DMS114 treated with DMSO at 0.1 percent for 48 hours (cell line): Measurements from ENCODE around the gene ATXN1.
"Not testable (repeated sequence)": the region's sequence is repeated elsewhere in the genome, so short reads cannot be mapped to it uniquely, and the experiment has no call there.

Experiments
- DNase-seq: peaks from one replicate; lab custom pipeline; 2025; ENCODE audit not compliant: unreplicated experiment; lab: John Stamatoyannopoulos, UW

ATXN1 gene

GRCh38 chr6:16274885-16275589 lies 486.2 kb downstream of the ATXN1 start:
- no peak for DNase-seq

- DNase-seq = no peak
Observed at GRCh38 chr6:16274483-16274882, 486.8 kb downstream of the ATXN1 start.

DNA sequence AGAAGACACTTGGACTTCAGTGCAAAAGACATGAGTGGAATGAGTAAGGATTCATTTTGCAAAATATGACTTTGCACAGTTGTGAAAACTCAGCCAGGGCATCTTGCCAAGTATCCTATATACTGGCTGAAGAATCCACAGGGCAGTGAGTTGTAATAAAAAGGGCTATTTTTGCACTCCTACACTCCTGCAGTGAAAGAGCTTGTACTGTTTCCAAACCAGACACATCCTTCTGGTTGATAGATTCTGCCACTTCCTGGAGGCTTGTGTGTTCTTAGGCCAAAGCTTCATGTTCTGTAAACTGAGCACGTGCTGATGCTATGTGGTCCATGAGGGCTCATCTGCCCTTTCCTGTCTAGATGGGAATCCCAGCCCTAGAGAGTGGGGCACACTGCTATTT lies 488.0 kb downstream of the ATXN1 start:
- no peak for DNase-seq

- DNase-seq = no peak
Observed at GRCh38 chr6:16272201-16272600, 489.1 kb downstream of the ATXN1 start.

DNA sequence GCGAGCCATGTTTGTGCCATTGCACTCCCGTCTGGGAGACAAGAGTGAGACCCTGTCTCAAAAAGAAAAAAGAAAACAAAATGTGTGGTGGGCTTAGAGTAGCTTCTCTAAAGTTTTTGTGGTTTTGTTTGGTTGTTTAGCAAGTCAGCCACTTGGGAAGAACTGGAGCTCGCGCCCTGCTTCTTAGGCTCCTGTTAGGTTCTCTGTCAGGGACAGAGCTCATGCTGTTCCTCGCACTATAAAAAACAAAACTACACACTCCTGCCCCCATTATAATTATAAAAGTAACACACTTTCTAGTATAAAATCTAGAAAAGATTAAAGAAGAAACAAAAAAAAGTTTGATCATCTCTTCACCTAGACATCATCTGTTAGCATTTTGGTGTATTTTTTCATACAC lies 489.8 kb downstream of the ATXN1 start:
- no peak for DNase-seq

DNA sequence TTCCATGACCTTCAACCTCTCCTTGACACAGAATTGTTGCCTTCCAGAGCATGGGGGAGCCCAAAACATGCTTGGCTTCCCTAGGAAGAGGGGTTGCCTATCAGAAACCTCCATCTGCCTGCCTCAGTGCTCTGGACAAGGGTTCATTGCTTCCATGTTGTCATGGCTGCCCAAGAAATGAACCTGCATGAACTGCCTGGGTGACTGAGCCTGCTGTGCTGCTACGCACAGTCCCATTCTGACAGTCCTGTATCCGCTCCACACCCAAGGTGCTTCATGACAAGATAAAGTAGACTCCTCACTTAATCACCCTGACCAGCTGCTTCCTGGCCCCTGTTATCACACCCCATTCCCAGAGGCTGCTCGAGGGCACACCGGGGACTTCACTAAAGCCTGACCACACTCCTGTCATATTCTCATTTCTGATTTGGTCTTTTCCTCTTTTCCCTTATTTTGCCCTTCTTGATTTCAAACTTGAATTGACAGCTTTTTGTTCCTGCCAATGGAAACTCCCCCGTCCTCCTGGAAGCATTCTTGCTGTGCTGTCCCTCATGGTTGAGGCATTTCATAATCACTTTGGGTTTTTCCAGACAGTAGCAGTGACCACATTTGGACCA lies 491.0 kb downstream of the ATXN1 start:
- DNase-seq = no peak

GRCh38 chr6:16269442-16270070 lies 491.7 kb downstream of the ATXN1 start:
- not testable (repeated sequence) for DNase-seq

GRCh38 chr6:16267428-16268263 lies 493.6 kb downstream of the ATXN1 start:
- no peak for DNase-seq

DNA sequence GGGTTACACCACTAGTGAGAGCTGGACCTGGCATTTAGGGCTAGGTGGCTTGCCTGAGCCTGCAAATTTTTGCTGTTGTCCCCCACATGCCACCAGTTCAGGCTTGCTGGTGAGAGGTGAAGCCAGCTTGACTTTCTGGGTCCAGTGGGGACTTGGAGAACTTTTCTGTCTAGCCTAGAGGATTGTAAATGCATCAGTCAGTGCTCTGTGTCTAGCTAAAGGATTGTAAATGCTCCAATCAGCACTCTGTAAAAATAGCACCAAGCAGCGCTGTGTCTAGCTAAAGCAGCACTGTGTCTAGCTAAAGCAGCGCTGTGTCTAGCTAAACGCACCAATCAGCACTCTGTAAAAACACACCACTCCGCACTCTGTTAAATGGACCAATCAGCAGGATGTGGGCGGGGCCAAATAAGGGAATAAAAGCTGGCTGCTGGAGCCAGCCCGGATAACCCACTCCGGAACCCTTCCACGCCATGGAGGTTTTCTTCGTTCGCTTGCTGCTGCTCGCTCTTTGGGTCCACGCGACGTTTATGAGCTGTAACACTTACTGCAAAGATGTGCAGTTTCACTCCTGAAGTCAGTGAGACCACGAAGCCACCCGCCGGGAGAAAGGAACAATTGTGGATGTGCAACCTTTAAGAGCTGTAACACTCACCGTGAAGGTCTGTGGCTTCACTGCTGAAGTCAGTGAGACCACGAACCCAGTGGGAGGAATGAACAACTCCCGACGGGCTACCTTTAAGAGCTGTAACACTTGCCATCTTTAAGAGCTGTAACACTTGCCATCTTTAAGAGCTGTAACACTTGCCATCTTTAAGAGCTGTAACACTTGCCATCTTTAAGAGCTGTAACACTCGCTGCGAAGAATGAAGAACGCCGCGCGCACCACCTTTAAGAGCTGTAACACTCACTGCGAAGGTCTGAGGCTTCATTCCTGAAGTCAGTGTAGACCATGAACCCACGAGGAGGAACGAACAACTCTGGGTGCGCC lies 495.6 kb downstream of the ATXN1 start:
- DNase-seq = no peak

DNA sequence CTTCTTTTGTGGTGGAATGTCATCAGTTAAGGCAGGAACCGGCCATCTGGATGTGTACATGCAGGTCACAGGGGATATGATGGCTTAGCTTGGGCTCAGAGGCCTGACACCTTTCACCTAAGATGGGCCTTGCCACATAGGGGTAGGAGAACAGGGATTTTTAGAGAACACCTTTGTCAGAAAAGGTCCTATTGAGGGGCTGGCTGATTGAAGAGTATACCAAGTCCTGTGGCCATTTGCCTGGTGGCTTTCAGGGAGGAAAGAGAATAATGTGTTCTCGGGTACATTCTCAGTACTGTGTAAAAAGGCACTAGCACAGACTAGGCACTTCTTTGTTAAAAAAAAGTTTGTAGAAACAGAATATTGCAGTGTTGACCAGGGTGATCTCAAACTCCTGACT lies 496.5 kb downstream of the ATXN1 start:
- no peak for DNase-seq

DNA sequence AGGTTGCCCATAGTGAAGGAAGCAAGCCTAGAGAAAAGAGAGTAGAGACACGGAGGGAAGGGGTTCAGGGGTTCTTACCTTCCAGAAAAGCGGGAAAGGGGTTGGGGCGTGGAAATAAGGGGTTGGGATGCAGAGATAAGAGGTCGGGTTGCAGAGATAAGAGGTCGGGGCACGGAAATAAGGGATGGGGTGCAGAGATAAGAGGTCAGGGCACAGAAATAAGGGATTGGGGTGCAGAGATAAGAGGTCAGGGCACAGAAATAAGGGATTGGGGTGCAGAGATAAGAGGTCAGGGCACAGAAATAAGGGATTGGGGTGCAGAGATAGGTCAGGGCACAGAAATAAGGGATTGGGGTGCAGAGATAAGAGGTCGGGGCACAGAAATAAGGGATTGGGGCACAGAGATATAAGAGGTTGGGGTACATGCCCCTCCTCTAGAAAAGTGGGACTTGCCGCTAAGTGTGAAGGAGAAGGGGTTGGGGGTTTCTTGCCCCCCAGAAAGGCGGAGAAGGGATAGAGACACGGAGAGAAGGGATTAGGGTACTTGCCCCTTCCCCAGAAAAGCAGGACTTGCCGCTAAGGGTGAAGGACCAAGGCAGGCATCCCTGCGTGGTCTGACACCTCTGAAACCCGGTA lies 497.7 kb downstream of the ATXN1 start:
- DNase-seq = not testable (repeated sequence)

- DNase-seq = not testable (repeated sequence)
Observed at GRCh38 chr6:16262773-16263172, 498.5 kb downstream of the ATXN1 start.

DNA sequence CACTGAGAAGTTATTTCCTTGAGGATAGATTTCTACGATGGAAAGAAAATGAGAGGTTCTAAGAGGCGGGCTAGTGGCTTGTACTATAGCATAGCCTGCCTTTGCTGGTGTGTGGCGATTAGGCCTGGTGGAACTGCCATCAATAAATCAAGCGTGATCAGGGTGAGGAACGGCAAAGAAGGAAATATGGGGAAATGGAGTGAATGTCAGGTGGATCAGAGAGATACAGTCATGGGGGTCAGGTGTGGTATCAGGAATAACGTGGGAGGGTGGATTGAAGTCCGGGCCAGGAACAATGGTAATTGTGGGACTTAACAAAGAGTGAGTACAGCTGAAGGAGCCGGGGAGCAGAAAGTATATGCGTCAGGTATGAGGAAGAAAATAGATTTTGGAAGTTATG lies 500.7 kb downstream of the ATXN1 start:
- DNase-seq = not testable (repeated sequence)

DNA sequence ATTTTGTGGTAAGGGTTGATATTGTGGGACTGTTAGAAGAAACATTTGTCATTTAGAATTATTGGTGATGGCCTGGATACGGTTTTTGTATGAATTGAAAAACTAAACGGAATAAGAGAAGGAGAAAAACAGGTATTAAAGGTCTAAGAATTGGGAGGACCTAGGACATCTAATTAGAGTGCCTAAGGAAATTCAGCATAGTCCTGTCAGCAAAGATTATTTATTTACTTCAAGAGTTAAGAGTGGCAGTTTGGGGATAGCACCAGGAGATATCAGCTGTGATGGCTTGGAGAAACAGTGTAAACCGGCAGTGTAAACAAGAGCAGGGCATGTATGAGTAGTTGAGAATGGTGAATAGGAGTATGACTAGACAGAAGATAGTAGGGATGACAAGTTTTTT lies 501.7 kb downstream of the ATXN1 start:
- DNase-seq = not testable (repeated sequence)

DNA sequence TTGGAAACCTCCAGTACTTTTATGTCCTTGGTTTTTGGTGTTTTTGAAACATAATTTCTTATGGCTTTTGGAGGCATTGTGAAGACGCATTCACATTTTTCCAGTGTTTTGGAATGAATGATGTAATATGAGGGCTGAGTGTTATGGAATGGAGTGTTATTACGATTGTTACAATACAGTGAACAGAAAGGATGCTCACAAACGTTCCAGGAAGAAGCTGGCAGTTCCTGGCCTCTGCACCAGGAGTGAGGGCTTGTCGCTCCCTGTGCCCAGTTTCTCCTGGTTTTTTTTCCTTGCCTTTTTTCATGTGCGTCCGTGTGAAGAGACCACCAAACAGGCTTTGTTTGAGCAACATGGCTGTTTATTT lies 502.6 kb downstream of the ATXN1 start:
- DNase-seq = no peak

DNA sequence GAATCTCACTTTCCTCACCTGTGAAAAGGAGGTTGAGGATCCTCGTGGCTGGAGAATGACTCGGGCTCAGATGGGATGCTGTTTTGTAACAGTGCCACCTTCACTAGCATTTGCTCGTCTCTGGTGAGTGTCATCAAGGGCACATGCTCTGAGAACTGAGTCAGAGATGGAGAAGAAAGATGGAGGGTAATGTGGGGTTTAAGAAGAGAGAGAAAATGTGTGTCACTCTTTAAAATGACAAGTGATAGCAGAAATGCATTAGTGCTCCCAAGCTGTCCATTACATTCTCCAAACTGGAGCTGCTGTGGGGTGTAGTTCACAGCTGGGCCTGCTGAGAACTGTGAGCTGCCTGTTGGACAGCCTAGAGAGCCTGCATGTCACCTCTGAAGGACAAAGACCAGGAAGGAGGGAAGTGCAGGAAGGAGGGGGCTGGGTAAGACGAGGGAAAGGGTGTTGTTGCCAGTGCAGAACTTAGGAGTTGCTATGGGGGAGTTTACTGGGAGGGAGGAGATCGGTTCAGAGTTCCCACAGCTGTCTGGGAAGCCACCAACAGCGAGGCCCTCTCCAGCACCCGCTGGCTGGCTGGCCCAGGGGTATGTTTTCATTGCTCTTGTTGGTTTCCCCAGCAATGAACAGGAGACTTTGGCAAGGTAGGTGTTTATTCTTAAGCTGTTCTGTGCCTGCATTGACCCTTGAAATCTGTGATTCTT lies 503.1 kb downstream of the ATXN1 start:
- DNase-seq = no peak

DNA sequence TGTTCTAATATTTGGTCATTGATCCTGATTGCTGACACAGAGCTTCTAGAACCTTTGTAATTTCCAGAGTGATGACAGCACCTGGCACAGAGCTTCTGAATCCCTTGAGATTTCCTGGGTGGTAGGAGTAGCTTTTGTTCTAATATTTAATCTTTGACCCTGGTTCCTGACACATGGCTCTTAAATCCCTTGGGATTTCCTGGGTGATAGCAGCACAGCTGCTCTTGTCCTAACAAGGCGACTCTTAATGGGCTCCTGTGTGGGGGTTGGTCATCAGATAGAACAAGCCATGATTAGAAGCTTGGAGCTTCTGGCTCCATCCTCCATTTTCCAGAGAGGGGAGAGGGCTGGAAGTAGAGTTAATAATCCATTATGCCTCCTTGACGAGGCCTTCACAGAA lies 504.5 kb downstream of the ATXN1 start:
- no peak for DNase-seq

DNA sequence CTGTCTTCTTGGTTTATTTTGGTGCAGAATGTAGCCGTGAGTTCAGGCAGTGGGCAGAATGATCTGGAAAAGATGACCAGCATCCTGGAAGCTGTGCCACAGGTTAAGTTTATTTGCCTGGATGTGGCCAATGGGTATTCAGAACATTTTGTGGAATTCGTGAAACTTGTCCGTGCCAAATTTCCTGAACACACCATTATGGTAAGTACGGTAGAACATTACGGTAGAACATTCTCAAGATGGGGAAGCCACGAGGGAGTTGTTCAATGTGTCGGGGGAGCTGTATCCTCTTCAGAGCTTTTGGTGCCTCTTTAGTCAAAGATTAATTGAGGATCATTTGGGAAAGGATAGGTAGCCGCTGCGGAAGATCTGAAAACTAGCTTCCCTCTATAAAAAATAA lies 506.7 kb downstream of the ATXN1 start:
- DNase-seq = no peak

GRCh38 chr6:16253399-16254144 lies 507.7 kb downstream of the ATXN1 start:
- DNase-seq = no peak
